Measurements from ENCODE around the gene FH. TPM values are rescaled to one million over a fixed set of nuclear protein-coding genes. Genes with fewer than 3 reads are reported as not detected.

FH gene
- total and polyA plus RNA-seq, 2 of the 13 experiments (the other 11 are each of a cell fraction or from before 2014, with no cell fraction given), result 39.2 to 152 TPM

- no peak for TF ChIP-seq ZNF17 (CRISPR knock-in tag; IDR thresholded peaks at IDR 0.05)
- TF ChIP-seq ZNF563 (CRISPR knock-in tag; IDR thresholded peaks at IDR 0.05), result no peak
- TF ChIP-seq NFIB (CRISPR knock-in tag; IDR thresholded peaks at IDR 0.05; ENCODE audit: borderline replicate concordance), result no peak
- TF ChIP-seq, protein P1, sequence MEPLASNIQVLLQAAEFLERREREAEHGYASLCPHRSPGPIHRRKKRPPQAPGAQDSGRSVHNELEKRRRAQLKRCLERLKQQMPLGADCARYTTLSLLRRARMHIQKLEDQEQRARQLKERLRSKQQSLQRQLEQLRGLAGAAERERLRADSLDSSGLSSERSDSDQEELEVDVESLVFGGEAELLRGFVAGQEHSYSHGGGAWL (CRISPR knock-in tag; IDR thresholded peaks at IDR 0.05), result no peak
- TF ChIP-seq ZNF430 (CRISPR knock-in tag; IDR thresholded peaks at IDR 0.05), result no peak
- no peak for TF ChIP-seq CCAR2 (optimal IDR thresholded peaks at IDR 0.05; ENCODE audit: low read depth, low read length)
- no peak for TF ChIP-seq HCFC1 (IDR thresholded peaks at IDR 0.05; ENCODE audit: low read depth, low read length)
- no peak for TF ChIP-seq ZSCAN22 (CRISPR knock-in tag; IDR thresholded peaks at IDR 0.05)
- TF ChIP-seq, protein P2, sequence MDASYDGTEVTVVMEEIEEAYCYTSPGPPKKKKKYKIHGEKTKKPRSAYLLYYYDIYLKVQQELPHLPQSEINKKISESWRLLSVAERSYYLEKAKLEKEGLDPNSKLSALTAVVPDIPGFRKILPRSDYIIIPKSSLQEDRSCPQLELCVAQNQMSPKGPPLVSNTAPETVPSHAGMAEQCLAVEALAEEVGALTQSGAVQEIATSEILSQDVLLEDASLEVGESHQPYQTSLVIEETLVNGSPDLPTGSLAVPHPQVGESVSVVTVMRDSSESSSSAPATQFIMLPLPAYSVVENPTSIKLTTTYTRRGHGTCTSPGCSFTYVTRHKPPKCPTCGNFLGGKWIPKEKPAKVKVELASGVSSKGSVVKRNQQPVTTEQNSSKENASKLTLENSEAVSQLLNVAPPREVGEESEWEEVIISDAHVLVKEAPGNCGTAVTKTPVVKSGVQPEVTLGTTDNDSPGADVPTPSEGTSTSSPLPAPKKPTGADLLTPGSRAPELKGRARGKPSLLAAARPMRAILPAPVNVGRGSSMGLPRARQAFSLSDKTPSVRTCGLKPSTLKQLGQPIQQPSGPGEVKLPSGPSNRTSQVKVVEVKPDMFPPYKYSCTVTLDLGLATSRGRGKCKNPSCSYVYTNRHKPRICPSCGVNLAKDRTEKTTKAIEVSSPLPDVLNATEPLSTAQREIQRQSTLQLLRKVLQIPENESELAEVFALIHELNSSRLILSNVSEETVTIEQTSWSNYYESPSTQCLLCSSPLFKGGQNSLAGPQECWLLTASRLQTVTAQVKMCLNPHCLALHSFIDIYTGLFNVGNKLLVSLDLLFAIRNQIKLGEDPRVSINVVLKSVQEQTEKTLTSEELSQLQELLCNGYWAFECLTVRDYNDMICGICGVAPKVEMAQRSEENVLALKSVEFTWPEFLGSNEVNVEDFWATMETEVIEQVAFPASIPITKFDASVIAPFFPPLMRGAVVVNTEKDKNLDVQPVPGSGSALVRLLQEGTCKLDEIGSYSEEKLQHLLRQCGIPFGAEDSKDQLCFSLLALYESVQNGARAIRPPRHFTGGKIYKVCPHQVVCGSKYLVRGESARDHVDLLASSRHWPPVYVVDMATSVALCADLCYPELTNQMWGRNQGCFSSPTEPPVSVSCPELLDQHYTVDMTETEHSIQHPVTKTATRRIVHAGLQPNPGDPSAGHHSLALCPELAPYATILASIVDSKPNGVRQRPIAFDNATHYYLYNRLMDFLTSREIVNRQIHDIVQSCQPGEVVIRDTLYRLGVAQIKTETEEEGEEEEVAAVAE (CRISPR knock-in tag; IDR thresholded peaks at IDR 0.05; ENCODE audit: borderline replicate concordance), result no peak
- no peak for TF ChIP-seq MIER2 (CRISPR knock-in tag; IDR thresholded peaks at IDR 0.05)
- Histone ChIP-seq H3K79me2 (ENCODE audit: insufficient read depth, low read length) (no peaks in the 10 kb centered on the region), H3K4me1 (ENCODE audit: insufficient read depth, low read length) (no peaks in the 10 kb centered on the region), H3K27me3 (ENCODE audit: control insufficient read depth in 1 of 2, insufficient read depth in 2 of 2, low read length in 2 of 2) (no peaks in the 10 kb centered on the region), H3K9me3 (ENCODE audit: low read length) (no peaks in the 10 kb centered on the region), H2AFZ (ENCODE audit: low read length) (no peak overlapping the region), H3K9ac (ENCODE audit: insufficient read depth, low read depth, low read length) (no peak overlapping the region), H3K36me3 (replicated peaks in 1 of 2; ENCODE audit: control insufficient read depth in 1 of 2, insufficient read depth in 2 of 2, low read length in 2 of 2) (no peaks in the 10 kb centered on the region), H4K20me1 (ENCODE audit: insufficient read depth, low read length) (no peaks in the 10 kb centered on the region), H3K4me3 (replicated peaks in 1 of 3; ENCODE audit: insufficient read depth in 1 of 3, low read depth in 2 of 3, low read length in 3 of 3) (no peak overlapping the region), H3K27ac (ENCODE audit: extremely low read length, insufficient read depth, low read length) (no peak overlapping the region), H3K4me2 (ENCODE audit: low read depth, low read length) (no peak overlapping the region)
- no peak for FAIRE-seq
- BruUV-seq (replicated peaks), result no TSS peak
- intact Hi-C loops (cut with micrococcal nuclease; ENCODE audit: unreplicated experiment), result loop anchor here (5.0 kb wide), 1 partner anchor 516 kb away; no protein-coding TSS in a partner anchor
- no peak for DNase-seq (ENCODE audit: low spot score)
- CTCF ChIA-PET (ENCODE audit: low intra/inter-chr PET ratio, low total read pairs), result no interaction called here
- WGBS (ENCODE audit: low lambda C conversion rate), result 0% methylated on average over 1 of the region's 1 CpG
- in situ Hi-C loops (cut with HindIII; ENCODE audit: extremely low pct_ligation_motif_present, low pct_unique_long_range_greater_than_20kb), result no loop called here
- POLR2A ChIA-PET, result no interaction called here
- ATAC-seq, result no peak
These were observed 46.5 kb downstream of the FH start for GRCh38 chr1:241473026-241473425.
